Peyer's patch (tissue), 4 donors: ENCODE measurements around the gene DGCR2. TPM values are rescaled to one million over a fixed set of nuclear protein-coding genes. Genes with fewer than 3 reads are reported as not detected.

ENCODE experiments used
- DNase-seq, 3 donors: peaks; one replicate each; pipeline ENCODE4 v3.0.0-alpha.2; 2017 to 2019
- H3K27ac ChIP-seq, 4 donors: fragments of 200-600 bp; sonication (generic); one replicate each; pipeline ENCODE4 v1.5.1; 2016 to 2019
- H3K27me3 ChIP-seq, 2 donors: fragments of 200-600 bp; sonication (generic); one replicate each; pipeline ENCODE4 v1.5.1; 2019
- H3K36me3 ChIP-seq, 3 donors: fragments of 200-600 bp; sonication (generic); one replicate each; pipeline ENCODE4 v1.5.1; 2016 to 2019
- H3K4me1 ChIP-seq, 4 donors: fragments of 200-600 bp; sonication (generic); one replicate each; pipeline ENCODE4 v1.5.1; 2016 to 2019
- H3K4me3 ChIP-seq, 4 donors: fragments of 200-600 bp; sonication (generic); 1 replicate in 3 of 4; 2 replicates in 1 of 4; pipeline ENCODE4 v1.5.1; 2016 to 2019; ENCODE audit warnings: mild to moderate bottlenecking in 1 of 4
- H3K9me3 ChIP-seq, 4 donors: fragments of 200-600 bp; sonication (generic); one replicate each; pipeline ENCODE4 v1.5.1; 2016 to 2019; ENCODE audit warnings: mild to moderate bottlenecking in 1 of 4
- CTCF ChIP-seq, 6 experiments: fragments of 450-650 bp in 4 of 6; fragments of 200-600 bp in 2 of 6; sonication (generic) in 1 of 6; IDR thresholded peaks; one replicate each; pipeline ENCODE4 v1.5.1; 2017 to 2019; ENCODE audit warnings: antibody characterized with exemption in 6 of 6, mild to moderate bottlenecking in 3 of 6, moderate library complexity in 1 of 6
- POLR2A ChIP-seq, 2 donors: fragments of 450-650 bp; IDR thresholded peaks; one replicate each; pipeline ENCODE4 v1.5.1; 2017; ENCODE audit warnings: antibody characterized with exemption in 2 of 2, mild to moderate bottlenecking in 2 of 2, moderate library complexity in 2 of 2
- total RNA-seq, 4 donors: library from RNA; depleted of rRNA; stranded (reverse); fragments of >200 nt; gene quantifications; one replicate each; pipeline ENCODE4 v1.1.0, GENCODE V29; 2016

DGCR2 gene
- total RNA-seq, 4 donors from 2014 or later = 49.5 to 101 (median 92.1) TPM

GRCh38 chr22:19151329-19152191, 29.3 kb upstream of the DGCR2 start:
- Histone ChIP-seq H3K27ac (no peak overlapping the region), H3K27me3 (peaks cover 0 to 25% of the 10 kb centered on the region in 2 donors), H3K4me3 (no peak overlapping the region), H3K4me1 (peaks cover 0 to 16% (median 3%) of the 10 kb centered on the region in 4 donors), H3K9me3 (peaks cover 0 to 3% (median 0%) of the 10 kb centered on the region in 4 donors), H3K36me3 (no peaks in the 10 kb centered on the region)
- no peak for DNase-seq
- TF ChIP-seq POLR2A (IDR thresholded peaks at IDR 0.05) = no peak
- TF ChIP-seq CTCF (IDR thresholded peaks at IDR 0.05) = no peak

- DNase-seq = no peak
- Histone ChIP-seq H3K9me3 (peaks cover 0 to 3% (median 0%) of the 10 kb centered on the region in 4 donors), H3K4me1 (peaks cover 0 to 16% (median 3%) of the 10 kb centered on the region in 4 donors), H3K27me3 (peaks cover 0 to 25% of the 10 kb centered on the region in 2 donors), H3K36me3 (no peaks in the 10 kb centered on the region), H3K4me3 (no peak overlapping the region), H3K27ac (no peak overlapping the region)
- TF ChIP-seq CTCF (IDR thresholded peaks at IDR 0.05) (no peak), POLR2A (IDR thresholded peaks at IDR 0.05) (no peak)
Observed at GRCh38 chr22:19150482-19151328, 28.5 kb upstream of the DGCR2 start.

GRCh38 chr22:19149991-19150390, 27.8 kb upstream of the DGCR2 start, which contains the start of gene GSC2:
Gene GSC2 (minus strand): TSS chr22:19150292. CDS start chr22:19150283, 9 bp downstream.
- no peak within 1 kb of the TSS for H3K27ac ChIP-seq
- H3K4me1 ChIP-seq = peaks cover 0 to 16% (median 3%) of the 10 kb centered on the region in 4 donors
- peaks cover 0 to 3% (median 0%) of the 10 kb centered on the region in 4 donors for H3K9me3 ChIP-seq
- H3K36me3 ChIP-seq = no peaks in the 10 kb centered on the region
- peak within 1 kb of the TSS in 3 of 4 donors; percentile 20 to 38 (median 32) for H3K4me3 ChIP-seq
- DNase-seq = no peak
- TF ChIP-seq CTCF (IDR thresholded peaks at IDR 0.05) (no peak), POLR2A (IDR thresholded peaks at IDR 0.05) (no peak)
- H3K27me3 ChIP-seq = peaks cover 0 to 25% of the 10 kb centered on the region in 2 donors

- H3K36me3 ChIP-seq = no peaks in the 10 kb centered on the region
- peaks cover 0 to 16% (median 3%) of the 10 kb centered on the region in 4 donors for H3K4me1 ChIP-seq
- peak overlapping the region in 3 of 4 donors; percentile 20 to 38 (median 32) for H3K4me3 ChIP-seq
- no peak for TF ChIP-seq POLR2A (IDR thresholded peaks at IDR 0.05)
- no peak for TF ChIP-seq CTCF (IDR thresholded peaks at IDR 0.05)
- H3K9me3 ChIP-seq = peaks cover 0 to 3% (median 0%) of the 10 kb centered on the region in 4 donors
- H3K27me3 ChIP-seq = peaks cover 0 to 25% of the 10 kb centered on the region in 2 donors
- no peak for DNase-seq
- no peak overlapping the region for H3K27ac ChIP-seq
Observed at GRCh38 chr22:19149047-19149883, 27.1 kb upstream of the DGCR2 start.
